Activated T-helper 1 cell treated with anti-CD3 and anti-CD28 coated beads, Interleukin-12 subunit alpha, Interleukin-12 subunit beta, Interleukin-2, Interleukin-4 antibody, amounts not matched to agents 30 ng/mL and 10 ng/mL and 1 ng/mL, durations not matched to agents 14 hours and 24 hours and 36 hours (primary cell): Measurements from ENCODE around the gene GIGYF2. TPM values are rescaled to one million over a fixed set of nuclear protein-coding genes. Genes with fewer than 3 reads are reported as not detected.

Experiments
- DNase-seq: peaks from one replicate; pipeline ENCODE4 v3.0.0; 2021; ENCODE audit warnings: low spot score
- H3K27ac Mint-ChIP-seq: one replicate; pipeline ENCODE4 v1.8.0; 2021; ENCODE audit warnings: mild to moderate bottlenecking, mixed read lengths
- H3K27me3 Mint-ChIP-seq: one replicate; pipeline ENCODE4 v1.8.0; 2022; ENCODE audit warnings: mild to moderate bottlenecking, moderate library complexity, mixed read lengths; ENCODE audit not compliant: insufficient read depth
- H3K36me3 Mint-ChIP-seq: one replicate; pipeline ENCODE4 v1.8.0; 2021; ENCODE audit warnings: low read depth, mixed read lengths
- H3K4me1 Mint-ChIP-seq: one replicate; pipeline ENCODE4 v1.8.0; 2021; ENCODE audit warnings: low read depth, mixed read lengths
- H3K4me3 Mint-ChIP-seq: one replicate; pipeline ENCODE4 v1.8.0; 2021; ENCODE audit warnings: mild to moderate bottlenecking, moderate library complexity, mixed read lengths
- H3K9me3 Mint-ChIP-seq: one replicate; pipeline ENCODE4 v1.8.0; 2021; ENCODE audit warnings: mixed read lengths
- intact Hi-C: fragments of 100-400 bp; cut with micrococcal nuclease; formaldehyde crosslinking; loops from one replicate; pipeline ENCODE4 v1.15.1; 2024
- total RNA-seq: library from RNA; stranded (reverse); gene quantifications from 2 replicates; pipeline ENCODE4 v1.2.3, GENCODE V29; 2022

Gene GIGYF2
- total RNA-seq, 1 donor from 2014 or later, result 74.6 TPM

- intact Hi-C loops, result no loop called here
- no peaks in the 10 kb centered on the region for H3K27me3 Mint-ChIP-seq
- H3K36me3 Mint-ChIP-seq, result no peaks in the 10 kb centered on the region
- H3K4me1 Mint-ChIP-seq, result no peaks in the 10 kb centered on the region
- no peaks in the 10 kb centered on the region for H3K9me3 Mint-ChIP-seq
- no peak for DNase-seq
- no peak overlapping the region for H3K4me3 Mint-ChIP-seq
- no peak overlapping the region for H3K27ac Mint-ChIP-seq
Measured at GRCh38 chr2:232865165-232865564, 168.0 kb downstream of the GIGYF2 start.

DNA sequence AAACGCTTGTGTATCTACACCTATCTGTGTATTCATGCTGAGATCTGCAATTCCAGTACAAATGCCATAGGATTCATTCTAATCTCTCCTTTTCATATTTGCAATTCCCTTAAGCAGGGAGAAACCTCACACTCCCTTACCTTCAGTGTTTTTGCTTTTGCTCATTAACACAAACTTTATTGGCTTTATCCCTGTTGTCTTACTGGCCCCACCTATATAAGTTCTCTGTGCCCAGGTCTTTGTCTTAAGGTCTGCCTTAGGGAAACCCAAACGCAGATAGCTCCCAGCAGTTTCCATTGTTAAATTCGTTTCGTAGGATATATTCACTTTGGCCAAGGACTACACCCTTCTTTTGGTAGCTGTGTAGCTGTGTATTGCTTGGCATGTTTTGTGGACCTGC is 169.0 kb downstream of the GIGYF2 start:
- H3K36me3 Mint-ChIP-seq, result no peaks in the 10 kb centered on the region
- intact Hi-C loops, result no loop called here
- H3K9me3 Mint-ChIP-seq, result no peaks in the 10 kb centered on the region
- no peaks in the 10 kb centered on the region for H3K4me1 Mint-ChIP-seq
- no peak overlapping the region for H3K27ac Mint-ChIP-seq
- H3K27me3 Mint-ChIP-seq, result no peaks in the 10 kb centered on the region
- no peak overlapping the region for H3K4me3 Mint-ChIP-seq
- no peak for DNase-seq

DNA sequence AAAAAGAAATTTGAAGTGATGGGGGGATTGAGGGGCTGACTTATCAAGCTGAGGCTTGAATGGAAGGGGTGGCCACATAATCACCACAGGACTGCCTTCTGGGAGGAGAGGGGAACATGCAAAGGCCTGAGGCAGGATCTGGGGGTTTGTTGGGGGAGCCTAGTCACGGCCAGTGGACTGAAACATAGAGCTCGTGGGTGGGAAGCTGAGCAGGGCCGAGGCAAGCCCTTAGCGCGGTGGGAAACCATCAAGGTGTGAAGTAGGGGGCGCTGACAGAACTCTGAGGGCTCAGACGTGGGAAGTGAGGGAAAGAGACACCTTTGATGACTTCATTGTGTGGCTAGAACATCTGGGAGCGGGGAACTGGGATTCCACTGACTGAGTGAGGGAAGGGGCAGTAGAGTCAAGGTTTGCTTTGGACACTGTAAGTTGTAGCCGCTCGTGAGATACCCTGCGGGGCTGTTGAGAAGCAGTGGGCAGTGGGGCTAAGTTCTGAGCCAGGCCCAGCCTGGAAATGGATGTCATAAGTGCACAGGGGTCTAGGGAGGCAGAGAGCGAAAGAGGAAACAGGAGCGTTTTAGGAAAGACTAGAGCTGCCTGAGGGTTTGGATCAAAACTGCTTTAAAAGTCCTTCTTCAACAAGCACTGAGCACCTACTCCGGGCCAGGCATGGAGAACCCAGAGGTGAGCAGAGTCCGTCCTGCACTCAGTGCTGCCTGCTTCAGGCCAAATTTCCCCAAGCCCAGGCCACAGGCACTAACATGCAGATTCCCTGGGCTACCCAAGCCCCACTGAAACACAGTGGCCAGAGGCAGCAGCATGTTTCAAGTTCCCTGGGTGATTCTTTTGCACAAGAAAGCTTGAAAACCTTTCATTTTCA is 172.2 kb downstream of the GIGYF2 start:
- H3K9me3 Mint-ChIP-seq, result no peaks in the 10 kb centered on the region
- DNase-seq, result no peak
- H3K36me3 Mint-ChIP-seq, result no peaks in the 10 kb centered on the region
- H3K27me3 Mint-ChIP-seq, result no peaks in the 10 kb centered on the region
- intact Hi-C loops, result no loop called here
- H3K4me1 Mint-ChIP-seq, result no peaks in the 10 kb centered on the region
- no peak overlapping the region for H3K27ac Mint-ChIP-seq
- H3K4me3 Mint-ChIP-seq, result no peak overlapping the region

GRCh38 chr2:232870018-232870765 is 173.1 kb downstream of the GIGYF2 start, which contains the start of gene SNORC:
Gene SNORC (plus strand): TSS chr2:232870264. CDS start chr2:232870342, 78 bp downstream.
- H3K4me3 Mint-ChIP-seq, result no peak within 1 kb of the TSS
- no peak within 1 kb of the TSS for H3K27ac Mint-ChIP-seq
- peaks cover 3% of the 10 kb centered on the region for H3K27me3 Mint-ChIP-seq
- DNase-seq, result no peak
- no peaks in the 10 kb centered on the region for H3K4me1 Mint-ChIP-seq
- no peaks in the 10 kb centered on the region for H3K9me3 Mint-ChIP-seq
- intact Hi-C loops, result no loop called here
- no peaks in the 10 kb centered on the region for H3K36me3 Mint-ChIP-seq

DNA sequence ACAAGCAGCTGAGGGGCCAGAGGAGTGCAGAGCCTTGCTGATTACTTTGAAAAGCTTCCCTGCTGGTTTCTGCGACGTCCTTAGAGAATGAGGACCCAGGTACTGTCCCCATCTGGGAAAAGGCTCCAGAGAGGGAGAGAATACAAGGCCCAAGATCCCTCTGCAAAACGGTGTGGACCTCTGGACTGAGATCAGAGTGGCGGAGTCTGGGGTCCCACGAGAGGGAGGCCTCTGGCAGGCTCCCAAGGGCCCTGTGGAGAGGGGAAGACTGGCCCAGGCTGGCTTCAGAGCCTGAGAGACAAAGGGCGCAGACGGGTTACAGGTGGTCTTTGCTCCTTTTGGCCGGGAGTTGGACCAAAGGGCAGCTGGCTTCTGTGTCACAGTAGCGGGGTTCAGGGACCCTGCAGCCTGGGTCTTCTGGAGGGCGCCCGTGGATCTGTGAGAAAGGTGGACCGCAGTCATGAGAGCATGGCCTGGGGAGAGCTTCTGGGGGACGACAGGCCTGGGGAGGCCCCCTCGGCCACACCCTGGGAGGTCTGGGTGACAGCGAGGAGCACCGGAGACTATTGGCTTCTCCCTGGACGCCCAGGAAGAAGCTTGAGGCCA is 173.7 kb downstream of the GIGYF2 start:
- Mint-ChIP-seq H3K27me3 (peaks cover 9% of the 10 kb centered on the region), H3K27ac (no peak overlapping the region), H3K4me3 (no peak overlapping the region), H3K9me3 (no peaks in the 10 kb centered on the region), H3K4me1 (no peaks in the 10 kb centered on the region), H3K36me3 (no peaks in the 10 kb centered on the region)
- no peak for DNase-seq
- intact Hi-C loops, result no loop called here

- Mint-ChIP-seq H3K4me3 (no peak overlapping the region), H3K27me3 (peaks cover 9% of the 10 kb centered on the region), H3K4me1 (no peaks in the 10 kb centered on the region), H3K9me3 (no peaks in the 10 kb centered on the region), H3K36me3 (no peaks in the 10 kb centered on the region), H3K27ac (no peak overlapping the region)
- no peak for DNase-seq
- intact Hi-C loops, result no loop called here
Measured at GRCh38 chr2:232871418-232871834, 174.3 kb downstream of the GIGYF2 start.

- Mint-ChIP-seq H3K4me1 (no peaks in the 10 kb centered on the region), H3K4me3 (no peak overlapping the region), H3K36me3 (no peaks in the 10 kb centered on the region), H3K27ac (peak overlapping the region; percentile 34), H3K27me3 (peaks cover 9% of the 10 kb centered on the region), H3K9me3 (no peaks in the 10 kb centered on the region)
- intact Hi-C loops, result no loop called here
- no peak for DNase-seq
Measured at GRCh38 chr2:232871835-232872736, 175.0 kb downstream of the GIGYF2 start.

- DNase-seq, result no peak
Measured at GRCh38 chr2:232872826-232873225, 175.7 kb downstream of the GIGYF2 start.

DNA sequence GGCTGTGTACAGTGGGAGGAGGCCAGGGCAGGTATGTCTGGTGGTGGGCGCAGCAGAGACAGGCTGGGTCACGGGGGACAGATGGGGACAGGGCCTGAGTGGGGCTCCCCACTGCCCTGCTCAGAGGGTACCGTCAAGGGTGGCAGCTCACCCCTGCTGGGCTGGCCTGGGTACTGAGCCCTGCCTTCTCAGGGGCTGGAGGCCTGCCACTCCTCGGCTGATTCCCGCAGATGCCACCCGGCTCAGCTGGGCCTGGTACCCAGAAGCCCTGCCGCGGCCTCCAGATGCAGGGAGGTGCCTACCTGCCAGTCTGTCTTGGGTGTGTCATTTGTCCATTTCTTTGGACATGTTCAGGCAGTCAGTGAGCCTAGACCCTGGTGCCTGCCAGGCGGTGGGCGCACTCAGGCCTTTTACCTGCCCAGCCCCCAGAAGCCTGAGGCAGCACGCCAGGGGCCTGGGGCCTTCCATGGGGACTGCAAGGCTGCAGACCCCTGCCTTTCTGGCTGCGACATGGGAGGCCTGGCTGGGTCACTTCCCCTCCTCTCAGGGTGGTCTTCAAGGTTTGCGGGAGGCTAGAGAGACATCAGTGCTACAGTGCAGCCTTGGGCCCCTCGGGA is 176.3 kb downstream of the GIGYF2 start:
- H3K4me3 Mint-ChIP-seq, result no peak overlapping the region
- peaks cover 14% of the 10 kb centered on the region for H3K27me3 Mint-ChIP-seq
- no peaks in the 10 kb centered on the region for H3K36me3 Mint-ChIP-seq
- H3K9me3 Mint-ChIP-seq, result no peaks in the 10 kb centered on the region
- no peak overlapping the region for H3K27ac Mint-ChIP-seq
- H3K4me1 Mint-ChIP-seq, result no peaks in the 10 kb centered on the region
- intact Hi-C loops, result no loop called here
- DNase-seq, result no peak

More at GRCh38 chr2:232872826-232873225, 175.7 kb downstream of the GIGYF2 start:
- peaks cover 12% of the 10 kb centered on the region for H3K27me3 Mint-ChIP-seq
- H3K9me3 Mint-ChIP-seq, result no peaks in the 10 kb centered on the region
- H3K4me3 Mint-ChIP-seq, result no peak overlapping the region
- no peaks in the 10 kb centered on the region for H3K36me3 Mint-ChIP-seq
- H3K4me1 Mint-ChIP-seq, result no peaks in the 10 kb centered on the region
- H3K27ac Mint-ChIP-seq, result peak overlapping the region; percentile 34
- intact Hi-C loops, result no loop called here

DNA sequence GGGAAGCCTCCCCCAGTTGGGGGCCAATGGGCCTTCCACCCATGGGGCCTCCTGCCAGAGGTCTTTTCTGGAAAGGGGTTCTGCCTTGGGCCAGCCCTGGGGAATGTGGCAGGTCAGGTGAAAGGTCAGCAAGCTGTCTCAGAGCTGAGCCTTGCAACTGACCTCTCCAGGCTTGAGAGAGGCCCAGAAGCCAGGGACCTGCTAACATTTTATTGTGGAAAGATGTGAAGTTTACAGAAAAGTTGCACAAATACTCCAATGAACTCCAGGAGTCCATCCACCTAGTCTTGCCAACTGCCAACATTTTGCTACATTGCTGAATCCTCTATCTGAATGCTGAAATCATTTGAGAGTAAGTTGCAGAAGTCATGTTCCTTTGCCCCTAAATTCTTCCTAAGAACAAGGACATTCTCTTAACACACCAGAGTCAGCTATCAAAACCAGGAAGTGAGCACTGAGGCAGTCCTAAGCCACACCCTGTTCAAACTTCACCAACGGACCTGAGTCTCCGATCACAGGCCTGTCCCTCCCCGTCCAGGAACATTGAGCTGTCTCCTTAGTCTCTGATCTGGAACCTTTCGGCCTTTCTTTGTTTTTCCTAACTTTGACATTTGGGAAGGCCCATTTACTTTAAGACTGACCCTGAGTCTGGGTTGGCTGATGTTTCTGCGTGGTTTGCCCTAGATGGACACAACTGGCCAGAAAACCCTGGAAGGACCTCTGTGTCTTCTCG is 176.9 kb downstream of the GIGYF2 start:
- H3K4me3 Mint-ChIP-seq, result no peak overlapping the region
- no peaks in the 10 kb centered on the region for H3K36me3 Mint-ChIP-seq
- H3K4me1 Mint-ChIP-seq, result no peaks in the 10 kb centered on the region
- peaks cover 14% of the 10 kb centered on the region for H3K27me3 Mint-ChIP-seq
- no peaks in the 10 kb centered on the region for H3K9me3 Mint-ChIP-seq
- intact Hi-C loops, result no loop called here
- DNase-seq, result no peak
- H3K27ac Mint-ChIP-seq, result no peak overlapping the region

GRCh38 chr2:232874677-232875223 is 177.6 kb downstream of the GIGYF2 start:
- Mint-ChIP-seq H3K9me3 (no peaks in the 10 kb centered on the region), H3K36me3 (no peaks in the 10 kb centered on the region), H3K27me3 (peaks cover 14% of the 10 kb centered on the region), H3K4me3 (peak overlapping the region; percentile 73), H3K4me1 (no peaks in the 10 kb centered on the region), H3K27ac (peak overlapping the region; percentile 71)
- no peak for DNase-seq
- intact Hi-C loops, result no loop called here
